ES-I3 (cell line): ENCODE measurements around the gene ENOX2.

ENCODE experiments used
- H3K36me3 ChIP-seq: 2 replicates; pipeline ENCODE4 v1.6.1; 2013; ENCODE audit warnings: mild to moderate bottlenecking, low read length, control low read depth, moderate library complexity; ENCODE audit not compliant: insufficient read depth
- H3K4me1 ChIP-seq: 2 replicates; pipeline ENCODE4 v1.6.1; 2013; ENCODE audit warnings: mild to moderate bottlenecking, control low read depth, low read length; ENCODE audit not compliant: insufficient read depth
- H3K9ac ChIP-seq: 2 replicates; pipeline ENCODE4 v1.6.1; 2013; ENCODE audit warnings: low read depth, mild to moderate bottlenecking, low read length, moderate library complexity
- H3K9me3 ChIP-seq: 2 replicates; pipeline ENCODE4 v1.6.1; 2013; ENCODE audit warnings: mild to moderate bottlenecking, low read length, moderate library complexity; ENCODE audit not compliant: control insufficient read depth, insufficient read depth

The ENOX2 gene

GRCh38 chrX:130615941-130616340, 287.1 kb downstream of the ENOX2 start:
- Histone ChIP-seq H3K9ac (no peak overlapping the region), H3K9me3 (no peaks in the 10 kb centered on the region), H3K36me3 (no peaks in the 10 kb centered on the region), H3K4me1 (no peaks in the 10 kb centered on the region)

GRCh38 chrX:130607431-130607830, 295.6 kb downstream of the ENOX2 start:
- Histone ChIP-seq H3K9me3 (peaks cover 3% of the 10 kb centered on the region; the same call in 1 of the 2 replicates), H3K9ac (no peak overlapping the region), H3K4me1 (no peaks in the 10 kb centered on the region), H3K36me3 (no peaks in the 10 kb centered on the region)

- peaks cover 3% of the 10 kb centered on the region; the same call in 1 of the 2 replicates for H3K9me3 ChIP-seq
- H3K4me1 ChIP-seq: no peaks in the 10 kb centered on the region
- H3K9ac ChIP-seq: no peak overlapping the region
- no peaks in the 10 kb centered on the region for H3K36me3 ChIP-seq
Measured at GRCh38 chrX:130606425-130606824, 296.6 kb downstream of the ENOX2 start.

GRCh38 chrX:130604882-130605281, 298.1 kb downstream of the ENOX2 start:
- Histone ChIP-seq H3K9me3 (no peaks in the 10 kb centered on the region), H3K36me3 (no peaks in the 10 kb centered on the region), H3K4me1 (no peaks in the 10 kb centered on the region), H3K9ac (no peak overlapping the region)

GRCh38 chrX:130594453-130594916, 308.5 kb downstream of the ENOX2 start:
- no peaks in the 10 kb centered on the region for H3K36me3 ChIP-seq
- no peak overlapping the region for H3K9ac ChIP-seq
- H3K9me3 ChIP-seq: no peaks in the 10 kb centered on the region
- H3K4me1 ChIP-seq: no peaks in the 10 kb centered on the region

GRCh38 chrX:130593911-130594310, 309.1 kb downstream of the ENOX2 start:
- Histone ChIP-seq H3K36me3 (no peaks in the 10 kb centered on the region), H3K4me1 (no peaks in the 10 kb centered on the region), H3K9me3 (no peaks in the 10 kb centered on the region), H3K9ac (no peak overlapping the region)

GRCh38 chrX:130592204-130592603, 310.8 kb downstream of the ENOX2 start:
- H3K9me3 ChIP-seq: no peaks in the 10 kb centered on the region
- no peaks in the 10 kb centered on the region for H3K36me3 ChIP-seq
- no peak overlapping the region for H3K9ac ChIP-seq
- no peaks in the 10 kb centered on the region for H3K4me1 ChIP-seq

- Histone ChIP-seq H3K36me3 (no peaks in the 10 kb centered on the region), H3K9ac (no peak overlapping the region), H3K9me3 (no peaks in the 10 kb centered on the region), H3K4me1 (no peaks in the 10 kb centered on the region)
Measured at GRCh38 chrX:130578906-130579305, 324.1 kb downstream of the ENOX2 start.

GRCh38 chrX:130577431-130577830, 325.6 kb downstream of the ENOX2 start:
- no peaks in the 10 kb centered on the region for H3K9me3 ChIP-seq
- H3K9ac ChIP-seq: no peak overlapping the region
- H3K36me3 ChIP-seq: no peaks in the 10 kb centered on the region
- H3K4me1 ChIP-seq: no peaks in the 10 kb centered on the region

- H3K9me3 ChIP-seq: no peaks in the 10 kb centered on the region
- no peak overlapping the region for H3K9ac ChIP-seq
- H3K36me3 ChIP-seq: no peaks in the 10 kb centered on the region
- H3K4me1 ChIP-seq: no peaks in the 10 kb centered on the region
Measured at GRCh38 chrX:130575831-130576389, 327.1 kb downstream of the ENOX2 start.
